ENCODE results near the gene TINCR.

GRCh38 chr19:5536337-5536894 lies 31.3 kb downstream of the TINCR start:
- TF ChIP-seq CTCF (IDR thresholded peaks at IDR 0.05; ENCODE audit: low read length) (no peak), EZH2 (IDR thresholded peaks at IDR 0.05; ENCODE audit: borderline replicate concordance, low read length) (no peak)

Data from OCI-LY1 (cell line).